GM12873 (cell line): ENCODE results near the gene BCOR.

ENCODE experiments used
- CTCF ChIP-seq: IDR thresholded peaks from 2 replicates; pipeline ENCODE4 v1.5.1; 2012; ENCODE audit warnings: low read depth, mild to moderate bottlenecking, moderate library complexity, low read length, control low read depth; ENCODE audit not compliant: insufficient read depth; ENCODE audit errors: missing control alignments

The BCOR gene

GRCh38 chrX:40012868-40013265, 84.9 kb downstream of the BCOR start:
- TF ChIP-seq CTCF = no peak

GRCh38 chrX:40012039-40012867, 85.5 kb downstream of the BCOR start:
- no peak for TF ChIP-seq CTCF

- TF ChIP-seq CTCF = no peak
Observed at GRCh38 chrX:40011322-40012038, 86.3 kb downstream of the BCOR start.

- no peak for TF ChIP-seq CTCF
Observed at GRCh38 chrX:40010550-40011321, 87.0 kb downstream of the BCOR start.

- TF ChIP-seq CTCF = no peak
Observed at GRCh38 chrX:40009890-40010289, 87.9 kb downstream of the BCOR start.

GRCh38 chrX:40009462-40009851, 88.3 kb downstream of the BCOR start:
- TF ChIP-seq CTCF = no peak
